Pulmonary artery endothelial cell (primary cell): ENCODE results near the gene MAB21L4. TPM values are rescaled to one million over a fixed set of nuclear protein-coding genes. Genes with fewer than 3 reads are reported as not detected.

Source experiments
- DNase-seq: peaks from one replicate; pipeline ENCODE4 v3.0.0-alpha.2; 2011; ENCODE audit warnings: low read depth, low spot score
- total RNA-seq: library from RNA; depleted of rRNA; stranded (reverse); fragments of >200 nt; gene quantifications from 2 replicates; pipeline ENCODE4 v1.2.3, GENCODE V29; 2014

The MAB21L4 gene
- total RNA-seq, 1 donor from 2014 or later = not detected

- DNase-seq = no peak
Observed at GRCh38 chr2:240881913-240882312, 14.0 kb downstream of the MAB21L4 start.

GRCh38 chr2:240879105-240879504, 16.9 kb downstream of the MAB21L4 start:
- no peak for DNase-seq

- DNase-seq = no peak
Observed at GRCh38 chr2:240878341-240878936, 17.5 kb downstream of the MAB21L4 start.

DNA sequence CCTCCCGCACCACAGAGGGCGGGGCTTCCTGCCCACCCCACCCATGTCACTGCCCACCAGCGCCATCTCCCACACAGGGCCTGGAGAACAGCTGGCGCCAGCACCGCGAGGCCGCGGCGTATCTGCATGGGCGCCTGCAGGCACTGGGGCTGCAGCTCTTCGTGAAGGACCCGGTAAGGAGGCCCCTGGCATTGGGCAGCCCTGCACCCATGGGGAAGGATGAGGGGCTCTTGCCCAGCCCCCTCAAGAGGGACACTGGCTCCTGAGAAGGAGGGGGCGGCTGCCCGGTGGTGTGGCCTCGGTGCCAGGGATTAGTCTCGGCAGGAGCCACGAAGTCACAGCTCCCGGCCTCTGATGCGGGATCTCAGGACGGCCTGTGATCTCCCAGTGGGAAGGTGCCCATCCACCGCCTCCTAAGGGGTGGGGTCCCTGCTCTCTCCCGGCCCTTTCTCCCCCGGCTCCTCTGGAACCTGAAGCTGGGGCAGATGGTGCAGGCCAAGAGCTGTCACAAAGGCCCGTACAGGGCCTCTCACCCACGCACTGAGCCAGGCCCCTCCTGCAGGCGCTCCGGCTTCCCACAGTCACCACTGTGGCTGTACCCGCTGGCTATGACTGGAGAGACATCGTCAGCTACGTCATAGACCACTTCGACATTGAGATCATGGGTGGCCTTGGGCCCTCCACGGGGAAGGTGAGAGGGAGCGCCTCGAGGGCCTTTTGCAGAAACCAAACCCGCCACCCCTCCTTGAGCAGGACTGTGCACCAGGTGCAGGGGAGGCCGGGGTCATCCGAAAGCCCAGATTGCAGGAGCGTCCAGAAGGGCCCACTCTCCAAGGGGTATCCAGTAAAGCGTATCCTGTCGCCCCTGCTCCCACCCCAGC, 18.3 kb downstream of the MAB21L4 start:
- no peak for DNase-seq

DNA sequence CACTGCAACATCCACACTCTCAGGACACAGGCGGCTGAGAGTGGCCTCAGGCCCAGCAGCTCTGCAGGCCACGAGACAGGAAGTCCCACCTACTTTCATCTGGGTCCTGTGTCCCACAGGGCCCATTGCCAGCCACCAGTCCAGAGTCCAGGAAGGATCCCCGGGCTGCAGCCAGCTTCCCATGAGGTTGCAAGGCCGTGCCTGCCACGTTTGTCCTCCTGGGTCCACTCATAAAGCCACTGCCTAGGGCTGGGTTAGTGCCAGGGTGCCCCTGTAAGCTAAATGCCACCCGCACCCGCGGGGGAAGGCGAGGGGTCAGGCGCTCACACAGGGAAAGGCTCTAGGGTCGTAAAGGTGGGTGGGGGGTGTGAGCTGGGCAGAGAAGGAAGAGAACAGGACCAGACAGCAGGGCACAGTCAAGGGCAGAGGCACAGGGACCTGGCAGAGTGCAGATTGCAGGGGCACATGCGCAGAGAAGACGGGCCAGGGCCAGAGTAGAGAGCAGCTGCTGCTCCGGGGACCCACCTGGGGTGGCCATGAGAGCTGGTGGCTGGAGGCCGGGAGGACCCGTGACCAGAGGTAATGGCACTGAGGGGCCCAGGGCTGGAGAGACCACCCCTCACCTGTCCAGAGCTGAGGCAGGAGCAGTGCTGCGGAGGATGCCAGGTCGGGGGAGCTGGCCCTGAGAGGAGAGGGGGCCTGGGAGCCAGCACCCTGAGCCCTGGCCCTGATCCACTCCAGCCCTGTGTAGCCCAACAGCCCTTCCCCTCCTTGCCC, 19.3 kb downstream of the MAB21L4 start:
- DNase-seq = no peak

- no peak for DNase-seq
Observed at GRCh38 chr2:240876035-240876474, 19.9 kb downstream of the MAB21L4 start.

DNA sequence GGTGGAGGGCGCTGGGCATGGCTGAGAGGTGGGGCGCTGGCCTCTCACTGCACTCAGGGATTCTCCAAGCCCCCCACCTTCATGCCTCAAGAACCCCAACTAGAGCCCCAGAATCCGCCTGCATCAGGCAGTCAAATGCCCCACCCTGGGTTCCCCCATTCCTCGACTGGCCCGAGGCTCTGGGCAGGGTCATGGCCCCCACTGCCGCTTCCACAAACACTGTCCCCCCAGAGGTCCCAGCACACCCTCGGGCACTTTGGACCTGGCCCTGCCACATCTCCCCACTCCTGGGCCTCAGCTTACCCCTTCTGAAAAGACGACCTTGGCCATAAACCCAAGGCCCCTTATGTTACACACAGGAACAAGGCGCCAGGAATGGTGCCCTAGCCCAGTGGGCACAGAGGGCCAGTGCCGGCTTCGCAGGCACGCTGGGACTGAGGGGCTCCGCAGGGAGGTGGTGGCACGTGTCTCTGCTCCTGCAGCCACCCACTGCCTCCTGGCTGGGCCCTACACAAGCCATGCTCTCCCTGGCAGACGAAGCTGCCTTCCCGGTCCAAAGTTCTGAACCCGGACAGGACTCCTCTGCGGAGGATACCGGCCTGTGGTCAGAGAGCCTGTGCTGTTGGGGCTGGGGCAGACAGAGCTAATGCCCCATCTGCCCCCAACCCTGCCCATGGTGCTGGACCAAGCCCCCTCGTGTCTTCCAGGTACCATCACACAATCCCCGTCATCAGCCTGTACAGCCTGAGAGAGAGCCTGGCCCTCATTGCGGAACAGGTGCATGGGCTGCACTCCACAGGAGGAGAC, 20.5 kb downstream of the MAB21L4 start:
- DNase-seq = no peak

- DNase-seq = no peak
Observed at GRCh38 chr2:240874715-240875227, 21.2 kb downstream of the MAB21L4 start.

- no peak for DNase-seq
Observed at GRCh38 chr2:240873805-240874714, 21.9 kb downstream of the MAB21L4 start.

DNA sequence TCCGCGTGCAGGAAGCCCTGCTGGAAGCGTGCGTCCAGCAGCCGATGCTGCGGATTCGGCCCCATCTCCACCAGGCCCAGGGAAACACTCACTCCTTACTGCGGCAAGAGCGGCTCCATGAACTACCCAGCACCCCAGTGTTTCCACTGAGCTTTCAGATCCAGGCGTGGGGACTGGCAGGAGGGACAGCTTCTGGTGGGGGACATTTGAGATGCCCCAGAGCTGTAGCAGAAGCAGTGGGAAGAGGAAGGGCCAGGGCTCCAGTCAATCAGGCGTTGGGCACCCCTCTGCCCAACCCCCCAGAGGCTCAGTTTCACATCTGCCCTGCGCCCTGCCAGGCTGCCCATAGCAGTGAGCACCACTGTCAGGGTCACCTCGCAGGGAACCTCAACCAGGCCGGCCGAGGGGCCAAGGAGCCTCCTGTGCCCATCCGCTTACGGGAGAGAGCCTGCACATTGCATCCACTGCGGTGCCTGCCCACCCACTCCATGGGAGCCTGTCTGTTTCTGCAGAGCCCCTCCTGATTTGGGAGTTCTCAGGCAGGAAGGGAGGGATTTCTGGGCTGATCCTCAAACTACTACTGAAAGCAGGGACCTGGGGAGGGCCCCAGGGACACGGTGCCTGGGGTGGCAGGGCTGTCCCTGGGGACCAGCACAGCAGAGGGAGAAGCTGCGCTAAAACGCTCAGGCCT, 22.7 kb downstream of the MAB21L4 start:
- DNase-seq = no peak

- no peak for DNase-seq
Observed at GRCh38 chr2:240872317-240873097, 23.4 kb downstream of the MAB21L4 start.

DNA sequence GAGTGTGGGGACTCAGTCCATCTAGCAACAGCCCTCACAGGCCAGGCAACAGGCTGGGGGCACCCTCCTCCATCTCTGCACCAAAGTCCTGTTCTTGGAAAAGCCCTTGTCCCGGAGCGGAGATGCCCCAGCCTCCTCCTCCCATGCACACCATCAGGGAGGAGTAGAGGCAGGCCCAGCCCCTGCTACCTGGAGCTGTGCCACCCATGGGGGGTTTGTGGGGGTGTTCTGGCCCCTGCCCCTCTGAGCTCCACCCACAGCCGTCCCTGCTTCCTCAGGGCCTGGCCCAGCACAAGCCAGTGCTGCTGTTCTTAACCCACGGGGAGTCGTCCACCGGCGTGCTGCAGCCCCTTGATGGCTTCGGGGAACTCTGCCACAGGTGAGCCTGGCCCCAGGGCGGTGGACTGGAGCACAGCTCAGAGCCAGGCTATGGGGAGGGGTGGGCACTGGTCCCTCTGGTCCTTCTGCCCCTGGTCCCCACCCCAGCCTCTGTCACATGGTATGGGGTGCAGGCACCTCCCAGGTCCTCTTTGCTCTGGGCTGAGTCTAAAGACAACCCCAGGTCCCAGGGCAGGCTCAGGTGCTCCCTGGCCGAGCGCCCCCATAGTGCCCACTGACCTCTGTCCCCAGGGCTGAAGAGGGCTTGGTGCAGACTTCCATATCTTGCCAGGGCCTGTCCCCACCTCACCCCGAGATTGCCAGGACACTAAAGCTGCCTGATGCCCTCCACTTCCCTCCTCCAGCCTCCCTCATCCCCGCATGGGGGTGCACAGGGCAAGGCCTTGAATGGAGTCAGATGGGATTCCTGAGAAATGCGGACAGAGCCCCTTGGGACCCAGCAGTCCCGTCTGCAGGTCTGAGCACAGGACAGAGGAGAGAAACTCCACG, 24.6 kb downstream of the MAB21L4 start:
- DNase-seq = no peak

GRCh38 chr2:240869956-240870875, 25.7 kb downstream of the MAB21L4 start:
- DNase-seq = no peak

DNA sequence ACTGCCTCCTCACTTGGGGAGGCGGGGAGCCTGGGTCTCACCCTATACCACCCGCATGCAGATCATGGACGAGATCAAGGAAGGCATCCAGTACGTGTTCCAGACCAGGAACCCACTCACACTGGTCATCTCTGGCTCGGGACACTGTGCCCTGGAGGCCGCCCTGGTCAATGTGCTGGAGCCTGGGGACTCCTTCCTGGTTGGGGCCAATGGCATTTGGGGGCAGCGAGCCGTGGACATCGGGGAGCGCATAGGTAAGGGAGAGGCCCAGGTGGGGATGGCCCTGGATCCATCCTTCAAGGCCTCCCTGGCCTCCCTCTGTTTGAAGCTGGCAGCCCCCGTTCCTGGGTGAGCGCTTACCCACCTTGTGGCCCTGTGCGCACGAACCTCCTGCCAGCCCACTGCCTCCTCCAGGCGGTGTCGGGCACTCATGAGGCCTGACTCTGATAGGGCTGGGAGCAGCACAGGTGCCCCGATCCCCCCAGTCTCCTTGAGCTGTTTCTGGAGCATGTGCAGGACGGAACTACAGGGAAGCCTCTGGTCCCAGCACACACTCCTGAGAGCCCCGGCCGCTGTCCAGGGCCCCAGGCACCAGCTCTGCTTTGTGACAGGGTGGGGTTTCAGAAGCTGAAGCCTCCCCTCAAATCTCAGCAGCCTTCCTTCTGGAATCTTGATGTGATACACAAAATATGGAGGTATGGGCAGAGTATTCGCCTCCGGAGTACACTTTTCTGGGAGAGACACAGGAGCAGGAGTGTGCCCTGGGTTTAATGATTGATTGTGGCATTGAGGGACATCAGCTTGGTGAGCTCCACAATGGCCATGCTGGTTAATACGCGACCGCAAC, 26.6 kb downstream of the MAB21L4 start:
- no peak for DNase-seq

- no peak for DNase-seq
Observed at GRCh38 chr2:240868286-240869108, 27.5 kb downstream of the MAB21L4 start, which contains the start of gene AGXT. Gene AGXT (plus strand): TSS chr2:240868824. CDS start chr2:240868866, 42 bp downstream.
